Vein endothelial cell (primary cell): Measurements from ENCODE around the gene GALR3. TPM values are rescaled to one million over a fixed set of nuclear protein-coding genes. Genes with fewer than 3 reads are reported as not detected.

Experiments used
- small RNA-seq: library from RNA; depleted of rRNA; stranded (forward); fragments of <200 nt; gene quantifications from one replicate; pipeline ENCODE3, GENCODE V24; 2012
- total RNA-seq: library from RNA; depleted of rRNA; stranded (reverse); fragments of >200 nt; gene quantifications from 2 replicates; pipeline ENCODE4 v1.2.3, GENCODE V29; 2012

GALR3 gene, protein sequence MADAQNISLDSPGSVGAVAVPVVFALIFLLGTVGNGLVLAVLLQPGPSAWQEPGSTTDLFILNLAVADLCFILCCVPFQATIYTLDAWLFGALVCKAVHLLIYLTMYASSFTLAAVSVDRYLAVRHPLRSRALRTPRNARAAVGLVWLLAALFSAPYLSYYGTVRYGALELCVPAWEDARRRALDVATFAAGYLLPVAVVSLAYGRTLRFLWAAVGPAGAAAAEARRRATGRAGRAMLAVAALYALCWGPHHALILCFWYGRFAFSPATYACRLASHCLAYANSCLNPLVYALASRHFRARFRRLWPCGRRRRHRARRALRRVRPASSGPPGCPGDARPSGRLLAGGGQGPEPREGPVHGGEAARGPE
- total RNA-seq, result 0.33 TPM in 1 of 2 replicates, not detected in the other

DNA sequence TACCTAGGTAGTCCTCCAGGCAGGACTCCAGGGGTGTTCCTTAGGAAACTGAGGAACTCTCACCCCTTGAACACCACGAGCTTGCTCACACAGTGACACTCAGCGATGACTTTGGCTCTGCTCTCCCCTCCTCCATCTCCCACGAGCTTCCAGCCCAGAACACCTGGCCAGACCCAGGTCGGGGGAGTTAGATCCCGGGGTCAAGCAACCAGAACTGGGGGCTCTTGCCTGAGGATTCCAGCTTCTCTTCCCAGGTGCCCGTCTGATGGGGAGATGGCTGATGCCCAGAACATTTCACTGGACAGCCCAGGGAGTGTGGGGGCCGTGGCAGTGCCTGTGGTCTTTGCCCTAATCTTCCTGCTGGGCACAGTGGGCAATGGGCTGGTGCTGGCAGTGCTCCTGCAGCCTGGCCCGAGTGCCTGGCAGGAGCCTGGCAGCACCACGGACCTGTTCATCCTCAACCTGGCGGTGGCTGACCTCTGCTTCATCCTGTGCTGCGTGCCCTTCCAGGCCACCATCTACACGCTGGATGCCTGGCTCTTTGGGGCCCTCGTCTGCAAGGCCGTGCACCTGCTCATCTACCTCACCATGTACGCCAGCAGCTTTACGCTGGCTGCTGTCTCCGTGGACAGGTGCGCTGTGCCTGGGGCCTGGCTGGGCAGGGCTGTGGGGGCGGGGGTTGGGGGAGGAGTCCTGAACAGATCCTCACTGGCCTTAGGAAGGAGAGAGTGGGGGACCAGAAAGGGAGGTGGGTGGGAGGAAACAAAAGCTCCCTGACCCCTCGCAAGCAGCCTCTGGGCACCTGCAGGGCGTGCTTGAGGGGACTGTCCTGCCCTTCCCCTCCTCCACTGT is at the start of gene GALR3:
GALR3 (plus strand) TSS at position 249 of the 852 bp plus-strand sequence; CDS start at position 274, 25 bp downstream.

DNA sequence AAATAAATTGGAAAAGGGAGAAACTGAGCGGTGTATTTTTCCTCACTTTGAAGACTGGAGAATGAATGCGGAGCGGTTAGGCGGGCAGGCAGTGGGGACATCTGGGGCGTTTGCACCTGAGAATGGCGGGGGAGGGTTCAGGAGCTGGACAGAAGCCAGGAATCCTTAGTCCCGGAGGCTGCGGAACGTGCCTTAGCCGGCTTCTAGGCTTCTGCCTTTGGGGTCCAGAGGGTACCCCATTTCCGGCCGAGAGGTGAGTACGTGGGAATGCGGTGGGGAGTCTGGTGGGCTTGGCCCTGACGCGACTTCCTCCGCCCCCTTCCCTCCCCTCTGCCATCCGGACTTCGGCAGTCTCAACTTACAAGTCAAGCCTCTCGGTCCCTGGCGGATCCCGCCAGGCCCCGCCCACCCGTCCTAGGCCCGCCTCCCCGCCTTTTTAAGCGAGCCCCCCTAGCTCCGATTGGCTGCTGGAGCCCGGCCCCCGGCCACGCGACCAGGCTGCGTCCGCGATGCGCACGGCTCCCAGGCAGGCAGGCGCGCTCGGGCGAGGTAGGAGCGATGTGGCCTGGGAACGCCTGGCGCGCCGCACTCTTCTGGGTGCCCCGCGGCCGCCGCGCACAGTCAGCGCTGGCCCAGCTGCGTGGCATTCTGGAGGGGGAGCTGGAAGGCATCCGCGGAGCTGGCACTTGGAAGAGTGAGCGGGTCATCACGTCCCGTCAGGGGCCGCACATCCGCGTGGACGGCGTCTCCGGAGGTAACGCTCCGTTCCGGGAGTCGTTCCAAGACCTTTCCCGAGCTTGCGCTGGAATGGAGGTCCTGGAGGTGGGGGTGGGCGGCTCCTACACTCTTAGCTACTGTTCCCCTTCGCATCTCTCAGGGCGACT is 15.5 kb upstream of the GALR3 start, which contains the start of gene GCAT:
GCAT (plus strand) TSS at position 525 of the 884 bp plus-strand sequence; CDS start at position 559, 34 bp downstream.

DNA sequence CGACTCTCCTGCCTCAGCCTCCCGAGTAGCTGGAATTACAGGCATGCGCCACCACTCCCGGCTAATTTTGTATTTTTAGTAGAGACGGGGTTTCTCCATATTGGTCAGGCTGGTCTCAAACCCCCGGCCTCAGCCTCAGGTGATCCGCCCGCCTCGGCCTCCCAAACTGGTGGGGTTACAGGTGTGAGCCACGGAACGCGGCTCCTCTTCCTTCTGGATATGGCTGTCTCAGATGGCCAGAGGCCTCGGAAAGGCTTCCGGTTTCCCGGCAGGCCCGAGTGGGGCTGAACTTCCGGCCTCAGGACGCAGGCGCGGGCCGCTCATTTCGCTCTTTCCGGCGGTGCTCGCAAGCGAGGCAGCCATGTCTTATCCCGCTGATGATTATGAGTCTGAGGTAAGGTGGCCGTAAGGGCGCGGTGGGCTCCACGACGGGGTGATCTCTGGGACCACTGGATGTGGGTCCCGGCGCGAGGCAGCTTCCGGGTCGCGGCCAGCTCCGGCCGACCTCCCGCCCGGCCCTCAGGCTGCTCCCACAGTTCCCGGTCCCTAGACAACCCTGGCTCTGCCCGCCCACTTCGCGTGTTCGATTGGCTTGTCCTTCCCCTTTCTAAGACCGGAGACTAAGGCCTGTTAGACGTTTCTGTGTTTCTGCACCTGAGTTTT is 26.0 kb downstream of the GALR3 start, which contains the start of gene EIF3L:
EIF3L (plus strand) TSS at position 331 of the 663 bp plus-strand sequence; CDS start at position 362, 31 bp downstream.

Small RNA genes lying within 50 kb of the gene (small RNA-seq; reads per million reads assigned to genes)
- 2.0 reads per million, percentile 79 among the genes with 10 or more reads in this experiment for gene MIR659

Other genes starting within 250 kb of the GALR3 start
- gene LGALS2, start 243.3 kb upstream of the GALR3 start, total RNA-seq, result not detected in 2 replicates
- gene GGA1, start 214.5 kb upstream of the GALR3 start, total RNA-seq, result 37.9 and 50.6 TPM in 2 replicates
- 0.98 and 1.4 TPM in 2 replicates for gene SH3BP1, start 183.7 kb upstream of the GALR3 start, total RNA-seq
- 11.8 and 15.4 TPM in 2 replicates for gene PDXP, start 164.7 kb upstream of the GALR3 start, total RNA-seq
- gene LGALS1, start 147.7 kb upstream of the GALR3 start, total RNA-seq, result 2,855 and 3,057 TPM in 2 replicates
- 15.0 and 21.0 TPM in 2 replicates for gene NOL12, start 137.0 kb upstream of the GALR3 start, total RNA-seq
- 107 and 129 TPM in 2 replicates for gene TRIOBP, start 126.3 kb upstream of the GALR3 start, total RNA-seq
- 26.1 and 28.8 TPM in 2 replicates for gene GCAT, start 15.4 kb upstream of the GALR3 start, total RNA-seq
- 39.2 and 40.9 TPM in 2 replicates for gene ANKRD54, start 21.0 kb downstream of the GALR3 start, total RNA-seq
- 407 and 430 TPM in 2 replicates for gene EIF3L, start 26.0 kb downstream of the GALR3 start, total RNA-seq
- gene MICALL1, start 82.9 kb downstream of the GALR3 start, total RNA-seq, result 55.5 and 59.1 TPM in 2 replicates
- gene C22orf23, start 130.2 kb downstream of the GALR3 start, total RNA-seq, result 0.10 and 0.98 TPM in 2 replicates
- 21.6 and 31.7 TPM in 2 replicates for gene POLR2F, start 130.3 kb downstream of the GALR3 start, total RNA-seq
- not detected in 2 replicates for gene SOX10, start 161.2 kb downstream of the GALR3 start, total RNA-seq
- gene PICK1, start 234.0 kb downstream of the GALR3 start, total RNA-seq, result 10.1 and 13.4 TPM in 2 replicates